ENCODE data around the gene GPATCH8.
"Not testable (repeated sequence)": the region's sequence is repeated elsewhere in the genome, so short reads cannot be mapped to it uniquely, and the experiment has no call there.

The GPATCH8 gene

DNA sequence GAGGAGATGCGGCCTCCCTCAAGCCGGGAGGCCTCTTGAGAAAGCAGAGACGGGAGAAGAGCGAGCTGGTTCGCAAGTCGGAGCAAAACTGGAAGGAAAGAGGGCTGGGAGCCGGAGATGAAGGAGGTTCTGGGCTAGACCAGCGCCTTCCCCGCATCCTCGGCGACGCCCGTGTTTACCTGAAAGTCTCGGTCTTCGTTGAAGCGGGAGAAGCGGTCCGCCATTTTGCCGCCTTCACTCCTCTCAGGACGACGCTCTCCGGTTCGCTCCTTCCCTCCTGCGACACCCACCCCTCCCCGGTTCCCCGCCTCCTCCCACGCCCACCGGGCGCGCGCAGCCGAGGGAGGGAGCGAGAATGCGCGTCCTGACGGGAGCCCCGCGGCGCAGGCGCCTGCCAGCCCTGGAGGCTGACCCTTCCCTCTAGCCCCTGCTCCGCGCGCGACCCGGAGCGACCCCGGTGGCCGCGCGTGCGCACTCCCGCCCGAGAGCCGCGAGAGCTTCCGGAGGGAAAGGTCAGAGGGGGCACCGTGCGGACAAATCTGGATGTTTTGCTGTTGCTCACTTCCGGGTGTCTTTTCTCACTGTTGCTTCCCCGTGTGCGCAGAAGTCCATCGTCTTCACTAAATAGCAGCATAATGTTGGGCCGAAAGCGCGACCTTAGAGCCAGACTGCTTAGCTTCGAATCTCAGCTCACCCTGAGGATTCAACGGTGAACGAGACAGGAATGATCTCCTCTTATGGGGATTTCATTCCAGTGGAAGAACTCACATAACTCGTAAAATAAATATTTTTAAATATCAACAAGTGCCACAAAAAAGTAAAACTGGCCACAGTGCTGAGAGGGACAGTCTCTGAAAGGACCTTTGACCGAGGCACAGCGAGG, at the start of gene GPATCH8:
GPATCH8 (minus strand) TSS at position 260 of the 883 bp plus-strand sequence; CDS start at position 224, 36 bp downstream.
- DNase-seq (ENCODE audit: low spot score) = peak; percentile 100

DNA sequence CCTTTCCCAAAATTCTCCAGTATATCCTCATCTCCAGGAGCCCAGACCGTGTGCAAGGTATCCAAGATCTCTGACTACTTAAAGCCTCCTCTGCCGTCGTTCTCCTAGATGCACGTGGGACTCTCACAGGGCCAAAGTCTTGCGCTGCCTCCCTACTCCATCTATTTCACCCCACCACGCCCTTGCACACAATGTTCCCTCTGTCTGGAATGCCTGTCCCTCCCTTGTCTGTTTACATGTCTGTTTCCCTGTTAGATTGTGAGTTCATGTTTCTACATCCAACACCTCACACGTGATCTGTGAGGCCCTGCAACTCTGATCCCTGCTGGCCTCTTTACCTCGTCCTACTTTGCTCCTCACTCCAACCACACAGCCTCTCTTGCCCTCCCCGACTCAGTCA, 49.2 kb upstream of the GPATCH8 start:
- DNase-seq (ENCODE audit: low spot score) = no peak

DNA sequence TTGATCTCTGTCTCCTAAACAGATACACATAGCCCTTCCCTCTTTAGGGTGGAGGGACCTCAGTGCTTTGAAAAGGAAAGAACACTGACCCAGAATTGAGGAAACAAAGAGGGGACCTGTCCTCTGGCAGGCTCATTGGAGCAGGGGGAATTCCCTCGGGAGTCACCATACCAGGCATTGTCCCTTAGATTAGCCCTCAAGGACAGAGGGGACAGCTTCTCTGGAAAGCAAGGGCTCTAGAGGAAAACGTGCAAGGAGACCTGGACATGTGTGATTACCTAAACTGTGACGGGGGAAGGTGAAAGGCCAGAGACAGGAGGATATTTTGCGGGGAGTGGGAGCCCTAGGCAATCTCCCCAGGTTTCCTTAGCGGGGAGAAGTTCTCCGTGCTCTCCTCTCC, 46.5 kb upstream of the GPATCH8 start:
- peak; percentile 17 for DNase-seq (ENCODE audit: low spot score)

DNA sequence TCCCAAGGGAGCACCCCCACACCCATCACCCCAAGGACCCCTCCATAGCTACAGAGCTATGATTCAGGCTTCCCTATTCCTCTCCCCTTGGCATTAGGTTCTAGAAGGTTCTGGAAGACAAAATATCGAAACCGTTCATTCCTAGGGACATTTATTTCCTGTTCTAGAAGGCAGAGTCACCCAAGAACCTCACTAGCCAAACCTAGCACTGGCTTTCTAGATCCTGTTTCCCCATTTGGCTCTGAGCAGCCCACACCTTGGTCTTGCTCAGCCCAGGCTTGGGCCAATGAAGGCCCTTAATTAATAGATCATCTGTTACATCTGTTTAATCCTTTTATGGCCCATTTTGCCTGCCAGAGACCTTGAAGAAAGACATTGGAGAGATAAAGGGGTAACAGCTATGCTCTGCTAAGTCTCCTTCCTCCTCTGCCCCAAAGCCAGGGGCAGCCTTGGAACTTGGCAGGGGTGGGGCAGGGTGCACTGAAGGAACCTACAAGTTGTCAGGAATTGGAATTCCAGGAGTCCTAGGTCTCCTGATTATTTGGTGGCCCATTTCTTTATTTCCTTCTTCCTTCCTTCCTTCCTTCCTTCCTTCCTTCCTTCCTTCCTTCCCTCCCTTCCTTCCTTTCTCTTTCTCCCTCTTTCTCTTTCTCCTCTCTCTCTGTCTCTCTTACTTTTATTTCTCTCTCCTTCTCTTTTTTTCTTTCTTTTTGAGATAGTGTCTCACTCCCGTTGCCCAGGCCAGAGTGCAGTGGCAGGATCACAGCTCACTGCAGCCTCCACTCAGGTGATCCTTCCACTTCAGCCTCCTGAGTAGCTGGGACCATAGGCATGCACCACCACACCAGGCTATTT, 45.4 kb upstream of the GPATCH8 start:
- DNase-seq (ENCODE audit: low spot score) = no peak

DNA sequence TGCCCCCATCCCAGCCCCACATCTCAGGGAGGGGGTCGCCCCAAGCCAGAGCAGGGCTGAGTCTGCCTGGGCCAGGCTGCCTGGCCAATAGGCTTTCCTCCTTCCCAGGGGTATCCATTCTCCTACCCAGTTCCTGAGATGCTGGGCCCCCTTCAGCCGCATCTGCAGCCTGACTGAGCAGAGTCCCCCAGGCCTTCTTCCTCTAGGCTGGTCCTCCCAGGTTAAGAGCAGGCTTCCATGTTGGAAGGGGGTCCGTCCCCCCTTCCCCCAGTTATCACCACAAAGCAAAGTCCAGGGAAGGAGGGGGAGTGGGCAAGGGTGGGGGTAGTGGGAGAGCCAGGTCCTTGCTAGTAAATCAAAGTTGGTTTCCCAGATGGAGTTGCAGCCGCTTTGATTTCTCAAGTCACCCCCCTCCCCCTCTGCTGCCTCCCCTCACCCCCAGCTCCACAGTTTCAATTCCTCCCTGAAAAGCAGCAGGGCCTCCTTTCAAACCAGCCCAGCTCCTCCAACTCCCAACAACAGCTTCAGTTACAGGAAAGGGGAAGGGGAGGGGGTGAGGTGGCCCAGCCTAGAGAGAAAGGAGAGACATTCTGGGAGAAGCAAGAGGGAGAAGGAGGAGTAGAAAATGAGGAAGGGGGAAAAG, 44.5 kb upstream of the GPATCH8 start:
- peak; percentile 31 for DNase-seq (ENCODE audit: low spot score)

DNA sequence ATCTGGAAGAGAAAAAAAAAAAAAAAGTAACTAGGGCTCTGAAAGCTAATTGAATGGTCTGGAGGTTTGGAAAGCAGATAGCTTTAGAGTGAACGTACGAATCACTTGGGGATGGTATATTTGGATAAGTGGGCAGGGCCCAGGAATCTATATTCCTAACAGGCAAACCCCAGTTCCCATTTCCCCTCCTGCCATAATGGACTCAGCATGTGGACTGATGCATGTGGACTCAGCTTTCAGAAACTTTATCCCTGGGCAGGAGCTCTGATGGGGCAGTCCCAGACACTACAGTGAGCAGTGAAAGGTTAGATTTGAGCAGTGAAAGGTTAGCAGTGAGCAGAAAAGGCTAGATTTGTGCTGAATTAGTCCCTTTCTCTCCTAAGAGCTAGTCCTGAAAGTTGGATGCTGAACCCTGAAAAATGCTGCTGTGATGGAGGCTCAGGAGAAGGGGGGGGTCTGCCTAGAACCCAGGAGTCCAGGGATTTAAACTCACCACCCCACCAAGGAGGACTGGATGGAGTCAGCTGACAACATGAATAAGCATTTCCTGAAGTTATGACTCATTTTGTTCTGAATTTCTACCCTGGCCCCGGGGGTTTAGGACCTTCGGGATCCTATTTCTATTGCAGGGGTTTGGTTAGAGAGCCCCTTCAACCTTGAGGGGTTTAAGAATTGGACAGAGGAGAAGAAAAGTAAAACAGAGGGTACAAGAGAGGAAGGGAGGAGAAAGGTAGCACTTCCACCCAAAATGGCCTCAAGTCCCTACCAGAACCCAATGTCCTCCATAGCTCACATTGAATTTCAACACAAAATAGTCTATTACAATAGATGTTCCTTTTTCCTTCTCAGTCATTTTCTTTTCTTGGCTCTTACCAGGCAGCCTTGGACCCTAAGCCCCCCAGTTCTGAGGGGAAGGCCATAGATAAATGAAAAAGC, 43.7 kb upstream of the GPATCH8 start:
- no peak for DNase-seq (ENCODE audit: low spot score)

DNA sequence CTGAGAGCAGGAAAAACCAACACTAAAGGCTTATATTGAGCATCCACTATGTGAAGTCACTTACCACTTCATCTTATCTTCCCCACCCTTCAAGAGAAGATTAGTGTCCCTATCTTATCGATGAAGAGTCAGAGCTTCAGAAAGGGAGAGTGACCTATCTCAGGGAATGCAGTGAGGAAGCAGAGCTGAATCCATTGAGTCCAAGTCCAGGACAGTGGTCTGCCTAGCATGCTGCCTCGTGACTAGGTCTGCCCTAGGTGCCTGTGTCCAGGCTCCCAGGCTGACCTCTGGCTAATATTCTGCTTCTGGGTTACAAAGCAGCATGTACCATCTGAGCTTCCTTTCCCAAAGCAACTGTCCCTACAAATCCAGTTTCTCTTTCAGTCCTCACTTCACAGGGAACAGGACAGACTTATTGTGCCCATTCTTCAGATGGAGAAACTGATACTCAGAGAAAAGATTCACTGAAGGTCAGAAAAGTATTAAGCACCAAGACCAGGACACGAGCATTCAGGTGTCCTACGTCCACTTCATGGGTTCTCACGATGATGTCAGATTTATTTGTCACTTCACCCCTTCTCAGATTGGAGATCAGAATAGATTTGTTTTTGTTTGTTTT, 40.8 kb upstream of the GPATCH8 start:
- no peak for DNase-seq (ENCODE audit: low spot score)

DNA sequence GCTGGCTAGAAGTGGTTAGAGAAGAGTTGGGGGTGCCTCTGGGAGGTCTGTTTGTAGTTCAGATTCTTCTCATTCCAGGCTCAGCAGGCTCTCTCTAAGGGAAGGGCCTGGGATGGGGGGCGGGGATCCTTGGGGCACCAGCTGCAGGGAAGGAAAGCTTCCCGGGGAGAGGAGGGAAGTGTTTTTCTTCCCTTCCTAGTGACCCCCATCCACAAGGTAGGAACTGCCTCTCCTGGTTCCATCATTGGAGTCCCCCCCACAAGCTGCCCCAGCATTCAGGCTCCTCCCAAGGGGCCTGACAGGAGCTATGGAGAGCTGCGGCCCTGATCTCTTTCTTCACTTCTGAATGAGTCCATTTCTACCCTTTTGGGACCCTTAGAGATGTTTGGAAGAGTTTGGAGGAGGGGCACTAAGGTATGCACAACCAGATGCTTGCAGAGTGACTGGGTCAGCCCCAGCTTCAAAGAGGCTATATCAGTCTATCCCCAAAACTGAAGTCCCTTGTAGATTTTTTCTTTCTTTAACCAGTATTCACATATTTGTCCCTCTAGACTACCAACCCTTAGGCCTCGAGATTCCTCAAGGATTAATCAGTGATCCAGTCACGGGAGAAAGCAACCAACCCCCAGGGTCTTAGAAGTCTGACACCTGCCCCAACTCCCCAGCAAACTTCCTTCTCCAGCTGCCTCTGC, 40.2 kb upstream of the GPATCH8 start:
- DNase-seq (ENCODE audit: low spot score) = no peak

DNA sequence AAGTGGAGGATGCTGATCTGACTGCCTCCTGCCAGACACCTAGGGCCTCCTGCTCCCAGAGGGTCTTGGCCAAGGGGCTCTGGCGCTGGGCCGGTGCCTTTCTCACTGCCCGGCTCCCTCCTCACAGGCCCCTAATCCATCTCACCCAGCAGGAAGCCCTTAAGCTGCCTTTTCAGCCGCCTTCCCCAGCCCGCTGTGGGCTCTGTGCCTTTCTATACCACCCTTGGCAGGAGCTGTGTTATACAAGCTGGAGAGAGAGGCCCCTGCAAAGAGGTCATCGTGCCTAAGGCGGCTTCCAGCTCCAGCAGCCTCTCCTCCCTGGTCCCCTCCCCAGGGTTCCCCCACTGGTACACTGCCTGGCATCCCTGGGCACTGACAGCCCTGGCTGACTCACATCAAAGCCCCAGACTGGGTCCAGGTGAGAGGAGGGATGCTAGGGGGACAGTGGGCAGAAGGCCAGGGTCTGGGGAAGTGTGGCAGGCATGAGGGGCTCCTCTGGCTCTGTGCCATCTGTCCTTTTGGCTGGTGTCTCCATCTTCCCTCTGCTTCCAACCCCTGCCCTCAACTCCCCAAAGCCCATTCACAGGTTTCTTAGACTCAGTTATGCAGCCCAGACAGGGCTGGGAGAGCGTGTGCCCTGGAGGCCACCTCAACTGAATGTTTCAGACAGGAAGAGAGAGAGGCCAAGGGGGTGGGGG, 38.8 kb upstream of the GPATCH8 start:
- no peak for DNase-seq (ENCODE audit: low spot score)

DNA sequence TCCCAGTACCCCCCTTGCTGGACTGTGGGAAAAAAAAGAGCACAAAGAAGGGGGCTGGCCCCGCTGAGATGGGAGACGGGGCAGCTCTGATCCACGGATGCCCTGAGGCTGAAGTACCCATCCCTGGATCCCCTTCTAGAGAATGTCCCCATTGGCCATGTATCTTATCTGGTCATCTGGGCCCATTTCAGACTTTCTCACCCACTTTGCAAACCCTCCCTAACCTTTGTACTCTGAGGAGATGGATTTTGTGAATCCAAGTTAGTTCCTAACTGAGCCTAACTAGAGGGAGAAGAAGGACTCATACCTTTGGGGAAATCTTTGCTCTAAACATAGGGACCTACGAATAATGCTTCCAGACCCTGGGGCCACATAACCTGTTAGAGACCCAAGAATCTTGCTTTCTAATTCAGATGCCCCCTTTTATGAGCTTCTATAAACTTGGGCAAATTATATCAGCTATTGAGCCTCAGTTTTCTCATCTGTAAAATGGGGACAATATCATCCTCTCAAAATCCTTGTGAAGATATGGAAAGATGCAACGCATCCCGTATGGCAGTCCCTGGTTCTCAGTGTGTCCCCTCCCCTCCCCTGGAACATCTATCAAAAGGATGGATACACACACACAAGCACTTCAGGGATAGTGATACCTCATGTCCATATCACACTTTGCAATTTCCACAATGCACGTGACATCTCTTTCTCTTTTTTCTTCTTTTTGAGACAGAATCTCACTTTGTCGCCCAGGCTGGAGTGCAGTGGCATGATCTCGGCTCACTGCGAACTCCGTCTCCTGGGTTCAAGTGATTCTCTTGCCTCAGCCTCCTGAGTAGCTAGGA, 37.3 kb upstream of the GPATCH8 start:
- no peak for DNase-seq (ENCODE audit: low spot score)

DNA sequence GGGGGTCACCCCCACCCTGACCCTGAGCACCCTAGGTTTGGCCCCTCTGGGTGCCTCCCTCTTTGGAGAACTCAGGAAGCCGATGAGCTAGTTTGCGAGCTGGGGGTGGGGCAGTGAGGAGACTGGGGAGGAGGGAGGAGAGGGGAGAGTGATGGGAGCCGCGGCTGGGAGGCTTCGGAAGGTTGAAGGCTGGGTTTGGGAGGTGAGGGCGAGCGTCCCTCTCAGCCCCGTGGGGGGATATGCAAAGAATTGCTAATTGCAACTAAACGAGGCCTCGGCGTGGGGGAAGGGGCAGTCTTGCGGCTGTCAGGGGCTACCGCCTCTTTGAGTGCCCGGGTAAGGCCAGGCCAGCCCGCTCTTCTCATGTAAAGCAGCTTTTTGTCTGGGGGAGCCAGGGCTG, 36.5 kb upstream of the GPATCH8 start:
- no peak for DNase-seq (ENCODE audit: low spot score)

DNA sequence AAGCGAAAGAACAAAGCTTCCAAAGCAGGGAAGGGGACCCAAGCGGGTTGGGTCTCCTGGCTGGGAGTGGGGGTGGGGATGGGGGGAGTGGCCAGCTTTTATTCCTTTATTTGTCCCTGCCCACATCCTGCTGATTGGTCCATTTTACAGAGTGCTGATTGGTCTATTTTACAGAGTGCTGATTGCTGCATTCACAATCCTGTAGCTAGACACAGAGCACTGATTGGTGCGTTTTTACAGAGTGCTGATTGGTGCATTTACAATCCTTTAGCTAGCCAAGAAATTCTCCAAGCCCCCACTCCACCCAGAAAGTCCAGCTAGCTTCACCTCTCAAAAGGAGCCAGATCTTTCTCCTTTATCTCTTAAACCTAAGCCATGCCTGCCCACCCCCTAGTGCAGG, 34.7 kb upstream of the GPATCH8 start:
- DNase-seq (ENCODE audit: low spot score) = not testable (repeated sequence)

DNA sequence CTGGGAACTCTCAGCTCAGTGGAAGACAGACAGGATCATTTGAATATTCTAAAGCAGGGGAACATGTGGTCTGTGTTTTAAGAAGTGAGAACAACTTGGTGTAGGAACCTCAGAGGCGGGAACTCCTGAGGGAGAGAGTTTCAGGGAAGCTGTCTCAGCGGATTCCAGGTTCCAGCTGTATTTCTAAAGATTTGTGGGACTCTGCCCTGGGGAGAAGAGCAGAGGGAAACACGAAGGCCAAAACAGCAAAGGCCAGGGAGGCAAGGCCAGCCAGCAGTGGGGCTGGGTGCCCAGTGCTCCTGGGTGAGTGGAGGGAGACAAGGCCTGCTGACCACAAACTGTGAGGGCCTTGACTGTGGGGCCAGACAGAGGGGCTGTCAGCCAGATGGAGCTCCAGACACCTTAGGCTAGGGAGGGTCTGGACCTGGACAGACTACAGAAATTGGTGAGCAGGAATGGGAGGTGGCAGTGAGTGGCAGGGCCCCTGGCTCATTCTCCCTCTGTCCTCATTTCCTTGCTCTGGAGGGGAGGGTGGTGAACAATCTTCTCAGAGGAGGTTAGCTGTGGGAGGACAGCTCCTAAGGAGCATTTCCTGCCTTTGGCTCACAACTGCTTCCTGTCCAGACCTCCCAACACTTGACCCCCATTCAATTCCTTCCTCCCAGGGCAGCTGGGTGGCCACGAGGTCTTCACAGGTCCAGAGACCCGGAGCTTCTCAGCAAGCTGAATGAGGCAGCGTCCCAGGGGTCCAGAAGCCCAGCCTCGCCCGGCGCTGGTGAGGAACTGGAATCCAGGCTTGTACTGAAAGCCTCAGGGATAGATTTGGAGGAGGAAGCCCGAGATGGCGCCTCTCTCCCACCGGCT, 33.1 kb upstream of the GPATCH8 start:
- DNase-seq (ENCODE audit: low spot score) = no peak

DNA sequence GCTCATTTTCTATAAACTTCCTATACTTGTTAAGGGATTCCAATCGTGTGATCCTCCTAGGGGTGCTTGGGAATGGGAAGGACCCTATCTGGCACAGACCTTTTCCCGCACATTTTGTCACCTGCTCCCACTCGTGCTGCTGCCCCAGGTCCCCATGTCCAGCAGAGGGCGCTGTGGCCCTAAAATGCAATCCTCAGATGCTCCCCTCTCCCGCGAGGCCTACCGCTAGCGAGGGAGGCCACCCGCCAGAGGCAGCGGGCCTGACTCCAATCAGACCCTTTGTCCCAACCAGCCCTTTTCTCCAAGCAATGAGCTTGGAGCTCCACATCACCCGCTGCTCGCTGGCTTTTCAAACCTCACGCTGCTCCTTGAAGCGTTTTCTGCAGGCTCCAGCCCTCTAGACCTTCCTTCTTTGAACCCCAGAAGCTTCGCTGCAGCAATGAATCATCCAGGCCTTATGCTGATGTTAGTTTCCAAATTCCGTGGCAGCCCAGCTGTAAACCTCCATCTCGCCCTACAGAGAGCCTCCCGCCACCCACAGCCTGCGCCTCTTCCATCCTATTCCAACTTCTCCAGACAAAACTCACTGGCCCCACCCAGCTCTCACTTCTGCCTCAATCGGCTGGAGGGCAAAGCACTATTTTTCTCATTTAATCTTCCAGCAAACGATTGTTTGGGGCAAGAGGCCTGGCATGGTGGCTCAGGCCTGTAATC, 30.5 kb upstream of the GPATCH8 start:
- DNase-seq (ENCODE audit: low spot score) = peak; percentile 98

DNA sequence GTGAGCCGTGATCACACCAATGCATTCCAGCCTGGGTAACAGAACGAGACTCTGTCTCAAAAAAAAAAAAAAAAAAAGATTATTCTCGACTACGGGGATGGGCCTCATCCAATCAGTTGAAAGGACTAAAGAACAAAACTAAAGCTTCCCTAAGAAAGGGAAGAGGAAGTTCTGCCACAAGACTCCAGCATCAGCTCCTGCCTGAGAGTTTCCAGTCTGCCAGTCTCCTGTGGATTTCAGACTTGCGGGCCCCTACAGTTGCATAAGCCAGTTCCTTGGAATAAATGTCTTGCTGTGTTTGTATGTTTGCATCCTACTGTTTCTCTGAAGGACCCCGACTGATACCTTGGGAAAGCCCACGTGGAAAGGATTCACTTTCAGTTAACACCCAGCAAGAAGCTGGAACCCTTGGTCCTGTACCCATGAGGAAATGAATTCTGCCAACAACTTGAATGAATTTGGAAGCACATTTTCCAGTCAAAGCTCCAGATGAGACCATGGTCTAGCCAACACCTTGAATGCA, 27.8 kb upstream of the GPATCH8 start:
- no peak for DNase-seq (ENCODE audit: low spot score)

DNA sequence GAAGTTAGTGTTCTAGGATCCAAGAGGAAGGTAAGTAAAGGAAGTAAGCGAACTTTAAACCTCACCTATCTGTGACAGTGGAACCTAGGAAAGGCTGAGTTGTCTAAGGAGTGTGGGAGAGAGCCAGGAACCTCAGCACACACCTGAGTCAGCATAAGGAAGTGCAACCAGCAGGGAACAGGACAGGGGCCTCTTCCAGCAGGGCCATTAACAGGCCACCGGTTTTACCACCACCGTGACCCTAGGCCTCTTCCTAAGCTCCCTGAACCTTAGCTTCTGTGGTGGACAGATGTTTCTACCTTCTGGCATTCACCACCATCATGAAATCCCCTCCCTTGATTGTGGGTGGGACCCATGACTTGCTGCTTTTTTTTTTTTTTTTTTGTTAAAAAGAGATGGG, 26.7 kb upstream of the GPATCH8 start:
- no peak for DNase-seq (ENCODE audit: low spot score)

DNA sequence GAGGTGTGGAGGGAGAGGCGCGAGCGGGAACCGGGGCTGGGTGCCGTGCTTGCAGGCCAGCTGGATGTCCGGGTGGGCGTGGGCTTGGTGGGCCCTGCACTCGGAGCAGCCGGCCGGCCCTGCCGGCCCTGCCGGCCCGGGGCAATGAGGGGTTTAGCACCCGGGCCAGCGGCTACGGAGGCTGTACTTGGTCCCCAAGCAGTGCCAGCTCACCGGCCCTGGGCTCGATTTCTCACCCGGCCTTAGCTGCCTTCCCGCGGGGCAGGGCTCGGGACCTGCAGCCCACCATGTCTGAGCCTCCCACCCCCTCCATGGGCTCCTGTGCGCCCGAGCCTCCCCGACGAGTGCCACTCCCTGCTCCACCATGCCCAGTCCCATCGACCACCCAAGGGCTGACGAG, 24.7 kb upstream of the GPATCH8 start:
- DNase-seq (ENCODE audit: low spot score) = no peak

All from D341Med (cell line).